CD4-positive, alpha-beta T cell treated with Interferon gamma for 1 hour (primary cell): Measurements from ENCODE around the gene SMIM1.

ENCODE experiments used
- DNase-seq: peaks from one replicate; pipeline ENCODE4 v3.0.0-alpha.2; 2020

The SMIM1 gene

DNA sequence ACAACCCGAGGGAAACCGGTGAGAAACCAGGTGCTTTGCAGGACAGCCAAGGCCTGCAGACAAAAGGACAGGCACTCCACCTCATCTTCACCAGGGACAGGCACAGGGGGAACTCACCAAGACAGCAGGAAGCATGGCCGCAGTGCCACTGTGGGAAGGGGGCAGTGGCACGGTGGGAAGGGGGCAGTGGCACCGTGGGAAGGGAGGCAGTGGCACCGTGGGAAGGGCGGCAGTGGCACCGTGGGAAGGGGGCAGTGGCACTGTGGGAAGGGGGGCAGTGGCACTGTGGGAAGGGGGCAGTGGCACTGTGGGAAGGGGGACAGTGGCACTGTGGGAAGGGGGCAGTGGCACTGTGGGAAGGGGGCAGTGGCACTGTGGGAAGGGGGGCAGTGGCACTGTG is 52.1 kb downstream of the SMIM1 start:
- DNase-seq: no peak

DNA sequence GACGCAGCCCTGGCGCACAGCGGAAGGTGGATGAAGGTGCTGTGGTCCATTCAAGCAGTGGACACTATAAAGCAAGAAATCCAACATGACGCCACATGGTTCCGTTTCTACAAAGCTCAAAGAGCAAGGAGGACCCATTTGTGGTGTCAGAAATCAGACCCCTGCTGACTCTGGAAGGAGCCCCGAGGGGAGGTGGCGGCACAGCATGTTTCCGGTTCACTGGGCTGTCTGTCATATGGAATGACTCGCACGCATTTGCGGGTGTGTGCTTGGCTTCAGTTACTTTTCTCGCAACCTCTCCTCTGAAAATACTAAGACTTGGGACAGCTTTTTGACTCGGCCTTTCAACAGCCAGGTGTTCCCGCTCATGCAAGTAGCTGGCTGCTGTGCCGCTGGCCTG is 52.8 kb downstream of the SMIM1 start:
- no peak for DNase-seq
